ENCODE results near the gene EPAS1.

Gene EPAS1

DNA sequence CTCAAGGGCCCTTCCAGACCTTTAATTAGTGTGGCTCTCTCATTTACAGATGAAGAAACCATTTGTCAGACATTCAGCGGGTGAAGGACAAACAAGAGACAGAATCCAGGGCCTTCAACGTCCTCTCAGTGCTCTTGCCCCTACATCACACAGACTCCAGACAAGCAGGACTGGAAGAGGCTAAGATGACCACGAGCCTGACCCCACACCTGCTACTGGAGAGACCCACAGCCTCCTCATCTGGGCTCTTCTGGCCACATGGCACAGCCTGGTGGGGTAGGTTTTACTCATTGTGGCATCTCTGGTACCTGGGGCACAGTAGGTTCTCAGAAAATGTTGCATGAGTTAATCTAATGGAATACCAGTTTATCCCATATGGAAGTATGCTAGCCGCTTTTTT is 112.5 kb downstream of the EPAS1 start:
- DNase-seq (ENCODE audit: low read depth in 2 of 2), result no peak

DNA sequence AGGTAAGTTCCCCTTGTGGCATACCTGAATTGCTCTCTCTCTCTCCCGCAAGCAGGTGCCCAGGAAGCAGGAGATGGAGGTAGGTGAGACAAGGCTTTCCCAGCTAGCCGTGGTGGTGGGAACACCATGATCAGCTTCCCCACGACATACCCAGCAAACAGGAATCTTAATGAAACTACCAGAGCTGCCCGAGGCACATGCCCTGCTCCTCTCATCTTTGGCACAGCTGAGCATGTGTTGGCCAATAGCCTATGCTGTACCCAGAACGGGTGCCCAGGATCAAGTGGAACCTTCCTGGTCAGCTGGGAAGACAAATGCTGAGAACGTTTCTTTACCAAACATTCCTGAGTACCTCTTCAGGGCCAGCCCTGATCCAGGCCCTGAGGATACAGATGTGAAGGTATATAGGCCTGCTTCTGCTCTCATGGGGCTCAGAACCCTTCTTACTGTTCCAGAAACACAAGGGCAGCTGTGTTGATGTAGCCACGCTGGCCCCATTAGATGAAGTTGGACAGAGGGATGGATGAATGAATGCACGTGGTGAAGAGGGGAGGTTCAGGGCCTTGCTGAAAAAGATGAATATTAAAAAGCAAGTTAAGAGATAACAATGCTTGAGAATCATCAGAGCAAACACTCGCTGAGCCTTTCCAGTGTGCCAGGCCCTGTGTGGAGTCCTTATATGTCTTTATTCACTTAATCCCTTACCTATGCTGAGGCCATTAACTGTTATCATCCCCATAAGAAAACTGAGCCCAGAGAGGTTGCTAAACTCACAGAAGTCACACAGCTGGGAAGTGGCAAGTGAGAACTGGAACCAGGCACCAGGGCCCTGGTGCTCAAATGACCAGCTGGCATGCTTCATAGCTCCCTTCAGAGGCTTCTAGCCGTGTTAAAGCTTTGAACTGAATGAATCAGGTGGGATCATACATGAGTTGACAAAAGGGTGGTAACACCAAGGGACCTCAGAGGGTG is 113.4 kb downstream of the EPAS1 start:
- no peak for DNase-seq (ENCODE audit: low read depth in 2 of 2)

DNA sequence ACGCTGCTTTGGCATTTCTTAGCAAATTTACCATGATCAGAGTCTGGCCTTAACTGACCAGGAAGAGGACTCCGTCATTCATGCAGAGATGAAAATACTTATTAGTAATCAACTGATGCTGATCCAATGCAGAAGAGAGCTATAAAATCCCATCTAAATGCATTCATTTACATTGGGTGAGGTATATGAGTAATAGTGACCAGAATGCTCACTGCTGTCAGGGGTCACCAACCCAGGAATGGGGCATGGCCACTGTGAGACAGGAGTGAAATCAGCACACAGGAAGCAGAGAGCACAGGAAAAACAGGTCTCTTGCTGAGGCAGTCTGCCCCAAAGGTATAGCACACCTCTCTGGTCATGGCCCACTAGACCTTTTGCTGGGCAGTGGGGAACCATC is 114.0 kb downstream of the EPAS1 start:
- DNase-seq (ENCODE audit: low read depth in 2 of 2), result no peak

DNA sequence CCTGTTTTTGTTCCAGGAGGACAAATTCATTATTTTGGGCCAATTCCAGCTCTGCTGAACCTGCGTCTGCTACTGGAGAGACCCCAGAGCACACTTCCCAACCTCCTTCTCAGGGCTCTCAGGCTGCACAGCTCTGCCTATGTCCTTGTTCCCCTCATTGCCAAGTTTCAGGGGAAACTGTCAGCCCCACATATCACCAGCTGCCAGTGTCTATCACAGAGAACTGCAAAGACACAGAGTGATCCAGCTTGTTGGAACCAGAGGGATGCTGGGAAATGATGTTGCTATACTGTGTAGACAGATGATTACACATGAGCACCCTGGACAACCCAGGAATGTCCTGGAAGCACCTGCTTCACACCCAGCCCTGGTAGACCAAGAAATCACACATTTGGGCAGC is 114.8 kb downstream of the EPAS1 start:
- no peak for DNase-seq (ENCODE audit: low read depth in 2 of 2)

DNA sequence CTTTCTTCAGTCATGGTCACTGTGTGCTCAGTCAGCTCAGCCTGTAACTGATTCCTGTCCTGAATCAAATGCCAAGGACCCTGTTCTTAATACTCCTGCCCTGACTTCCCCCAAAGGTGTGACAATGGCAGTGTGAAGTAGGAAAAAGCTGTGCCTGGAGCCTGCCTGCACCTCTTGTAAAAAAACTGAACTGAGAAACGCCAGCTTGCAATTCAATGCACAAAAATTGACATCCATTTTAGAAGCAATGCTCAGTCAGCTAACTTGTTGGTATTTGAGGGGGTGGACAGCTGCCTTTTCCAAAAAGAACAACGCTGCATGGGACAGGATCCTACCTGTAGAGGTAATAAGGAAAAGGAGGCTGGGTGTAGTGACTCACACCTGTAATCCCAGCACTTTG is 115.9 kb downstream of the EPAS1 start:
- DNase-seq (ENCODE audit: low read depth in 2 of 2), result no peak

DNA sequence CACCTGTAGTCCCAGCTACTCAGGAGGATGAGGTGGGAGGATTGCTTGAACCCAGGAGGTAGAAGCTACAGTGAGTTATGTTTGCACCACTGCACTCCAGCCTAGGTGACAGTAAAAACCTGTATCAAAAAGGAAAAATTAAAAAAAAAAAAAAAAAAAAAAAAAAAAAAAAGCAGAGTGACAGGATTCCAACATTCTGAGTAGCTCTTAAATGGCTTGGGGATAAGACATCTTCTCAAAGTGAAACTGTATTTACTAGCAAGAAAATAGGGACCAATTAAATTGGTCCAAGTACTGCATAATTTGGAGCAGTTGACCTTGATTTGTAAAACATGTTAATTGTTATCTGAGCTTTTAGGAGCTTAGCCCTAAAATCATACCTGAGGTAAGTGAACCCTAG is 116.4 kb downstream of the EPAS1 start:
- DNase-seq (ENCODE audit: low read depth in 2 of 2), result no peak

DNA sequence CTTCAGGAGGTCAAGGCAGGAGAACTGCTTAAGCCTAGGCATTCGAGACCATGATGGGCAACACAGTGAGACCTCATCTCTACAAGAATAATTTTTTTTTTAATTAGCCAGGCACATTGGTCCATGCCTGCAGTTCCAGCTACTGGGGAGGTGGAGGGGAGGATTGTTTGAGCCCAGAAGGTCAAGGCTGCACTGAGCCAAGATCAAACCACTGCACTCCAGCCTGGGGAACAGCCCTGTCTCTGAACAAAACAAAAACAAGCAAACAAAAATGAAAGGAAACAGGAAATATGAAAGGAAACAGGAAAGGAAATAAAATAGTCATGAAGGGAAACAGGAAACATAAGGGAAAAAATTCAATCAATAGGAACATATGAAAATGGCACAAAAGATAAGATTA is 117.5 kb downstream of the EPAS1 start:
- DNase-seq (ENCODE audit: low read depth in 2 of 2), result no peak

DNA sequence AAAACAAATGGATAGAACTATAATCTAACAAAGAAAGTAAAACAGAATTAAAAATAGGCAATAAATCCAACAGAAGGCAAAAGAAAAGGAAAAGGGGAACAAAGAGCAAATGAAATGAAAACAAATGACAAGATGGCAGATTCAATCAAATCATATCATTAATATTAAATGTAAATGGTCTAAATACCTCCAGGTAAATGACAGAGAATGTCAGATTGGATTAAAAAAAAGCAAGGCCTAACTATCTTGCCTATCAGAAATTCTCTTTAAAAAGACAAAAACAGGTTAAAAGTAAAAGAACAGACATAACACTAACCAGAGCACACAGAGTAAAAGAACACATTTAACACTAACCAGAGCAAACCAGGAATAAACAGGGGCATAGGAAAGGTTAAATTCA is 119.1 kb downstream of the EPAS1 start:
- DNase-seq (ENCODE audit: low read depth in 2 of 2), result no peak

DNA sequence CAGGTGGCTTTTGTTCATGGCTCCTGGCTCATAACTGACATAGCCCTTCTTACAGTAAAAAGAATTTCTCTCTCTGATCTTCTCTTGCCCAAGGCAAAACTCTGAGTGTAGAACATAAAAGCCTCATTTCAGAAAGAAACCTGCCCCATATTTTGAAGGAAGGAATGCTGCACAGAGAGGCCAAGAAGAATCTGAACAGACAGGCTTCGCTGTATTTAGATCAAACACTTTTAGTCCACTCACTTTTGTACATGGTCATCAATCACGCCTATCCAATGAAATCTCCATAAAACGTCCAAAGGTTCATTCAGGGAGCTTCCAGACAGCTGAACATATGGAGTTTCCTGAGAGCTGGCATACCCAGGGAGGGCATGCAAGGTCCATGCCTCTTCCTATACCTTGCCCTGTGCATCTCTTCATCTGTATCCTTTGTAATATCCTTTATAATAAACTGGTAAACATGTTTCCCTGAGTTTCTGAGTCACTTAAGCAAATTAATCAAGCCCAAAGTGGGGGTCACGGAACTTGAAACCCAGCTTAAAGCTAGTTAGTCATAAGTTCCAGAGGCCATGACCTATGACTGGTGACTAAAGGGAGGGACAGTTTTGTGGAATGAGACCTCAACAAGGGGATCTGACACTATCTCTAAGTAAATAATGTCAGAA is 119.7 kb downstream of the EPAS1 start:
- no peak for DNase-seq (ENCODE audit: low read depth in 2 of 2)

DNA sequence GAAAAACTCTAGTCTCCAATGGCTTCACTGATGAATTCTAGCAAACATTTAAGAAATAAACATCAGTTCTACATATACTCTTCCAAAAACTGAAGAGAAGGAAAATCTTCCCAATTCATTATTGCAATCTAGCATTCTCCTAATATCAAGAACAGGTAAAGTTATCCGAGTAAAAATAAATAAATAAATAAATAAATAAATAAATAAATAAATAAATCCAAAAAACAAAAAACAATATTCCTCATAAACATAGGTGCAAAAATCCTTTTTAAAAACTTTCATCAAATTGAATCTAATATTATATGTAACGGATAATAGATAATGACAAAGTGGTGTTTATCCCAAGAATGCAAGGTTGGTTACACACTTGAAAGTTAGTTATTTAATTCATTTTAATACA is 123.7 kb downstream of the EPAS1 start:
- no peak for DNase-seq (ENCODE audit: low read depth in 2 of 2)

DNA sequence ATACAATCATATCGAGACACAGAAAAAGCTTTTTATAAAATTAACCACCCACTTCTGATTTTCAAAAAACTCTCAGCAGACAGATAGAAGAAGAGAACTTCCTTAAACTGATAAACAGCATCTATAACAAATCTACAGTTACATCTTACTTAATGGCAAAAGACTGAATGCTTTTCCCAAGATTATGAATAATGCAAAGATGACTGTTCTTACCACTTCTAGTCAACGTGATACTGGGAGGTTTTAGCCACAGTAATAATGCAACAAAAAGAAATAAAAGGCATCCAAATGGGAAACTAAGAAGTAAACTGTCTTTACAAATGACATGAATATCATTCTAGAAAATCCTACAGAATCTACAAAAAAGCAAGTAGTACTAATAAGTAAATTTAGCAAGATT is 124.2 kb downstream of the EPAS1 start:
- DNase-seq (ENCODE audit: low read depth in 2 of 2), result no peak

DNA sequence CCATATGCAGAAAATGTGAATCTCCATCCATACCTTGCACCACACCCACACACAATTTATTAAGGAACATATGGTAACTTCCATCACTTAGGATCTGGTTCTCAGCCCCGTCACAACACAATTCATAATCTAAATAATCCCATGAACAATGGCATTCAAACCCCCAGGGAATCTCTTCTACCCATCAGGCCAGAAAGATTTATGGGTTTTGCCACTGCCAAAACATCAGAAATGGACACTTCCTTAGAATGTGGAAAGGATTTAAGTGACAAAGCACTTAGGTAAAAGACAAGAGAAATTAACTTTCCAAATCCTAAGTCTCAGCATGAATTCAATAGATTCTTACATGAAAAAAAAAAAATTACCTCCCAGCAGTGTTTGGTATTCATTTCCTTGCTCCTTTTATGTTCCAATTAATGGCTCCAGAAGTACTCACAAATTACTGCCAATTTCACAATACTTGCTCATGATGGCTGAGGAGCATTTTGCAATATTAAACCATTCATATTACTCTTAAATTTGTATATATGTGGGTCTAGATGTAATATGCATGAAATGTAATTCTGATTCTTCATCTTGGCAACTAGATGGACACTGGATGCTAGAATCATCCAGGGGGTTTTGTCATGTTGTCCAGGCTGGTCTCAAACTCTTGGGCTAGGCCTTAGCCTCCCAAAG is 125.6 kb downstream of the EPAS1 start:
- DNase-seq (ENCODE audit: low read depth in 2 of 2), result no peak

DNA sequence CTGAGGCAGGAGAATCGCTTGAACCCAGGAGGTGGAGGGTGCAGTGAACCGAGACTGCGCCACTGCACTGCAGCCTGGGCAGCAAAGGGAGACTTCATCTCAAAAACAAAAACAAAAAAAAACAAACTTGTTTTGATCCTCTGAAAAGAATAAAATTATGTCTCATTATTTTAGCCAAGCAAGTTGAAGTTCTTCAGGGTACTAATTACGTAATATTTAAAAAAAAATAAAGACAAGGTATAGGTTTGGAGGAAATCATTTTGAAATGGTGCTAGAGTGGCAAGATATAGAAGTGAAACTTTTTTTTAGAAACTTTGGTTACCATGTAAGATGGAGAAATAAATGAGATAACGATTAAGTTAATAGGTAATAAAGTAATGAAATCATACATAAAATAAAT is 127.7 kb downstream of the EPAS1 start:
- DNase-seq (ENCODE audit: low read depth in 2 of 2), result no peak

DNA sequence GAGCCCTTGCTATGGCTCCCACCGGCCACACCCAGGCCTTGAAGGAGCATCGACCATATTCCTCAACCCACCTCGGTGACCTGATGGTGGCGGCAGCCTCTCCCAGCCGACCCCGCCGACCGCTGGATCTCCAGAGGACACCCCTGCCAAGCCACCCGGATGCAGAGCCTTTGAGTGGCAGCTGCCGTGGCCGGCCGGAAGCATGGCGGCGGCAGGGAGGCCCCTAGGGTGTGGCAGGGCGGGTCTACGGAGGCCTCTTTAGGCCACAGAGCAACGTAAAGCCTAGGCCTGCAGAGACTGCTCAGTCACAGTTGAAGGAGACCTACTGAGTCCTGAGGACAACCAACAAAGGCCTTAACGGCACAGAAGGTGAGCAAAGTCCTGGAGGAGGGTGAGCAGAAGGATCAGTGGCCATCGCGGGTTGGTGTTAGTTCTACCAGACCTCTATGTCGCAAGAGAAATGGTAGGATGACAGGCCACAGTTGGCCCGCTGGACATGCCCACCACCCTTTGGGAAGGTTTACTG is 131.8 kb downstream of the EPAS1 start:
- no peak for DNase-seq (ENCODE audit: low read depth in 2 of 2)

DNA sequence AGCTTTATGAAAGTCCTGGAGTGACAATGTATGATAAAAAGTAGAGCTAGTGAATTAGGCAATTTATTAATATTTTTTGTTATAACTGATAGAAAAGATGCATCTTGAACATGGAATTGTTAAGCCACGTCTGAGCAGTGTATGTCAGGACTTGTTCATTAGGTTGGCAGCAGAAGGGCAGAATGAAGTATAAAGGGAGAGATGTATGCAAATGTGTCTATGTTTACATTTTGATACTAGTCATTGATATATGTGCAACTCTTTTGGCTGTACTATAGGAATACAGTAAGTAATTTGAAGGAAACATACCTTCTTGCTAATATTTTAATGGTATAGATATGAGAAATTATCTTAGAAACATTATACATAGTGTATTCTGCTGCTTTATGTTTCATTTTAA is 133.2 kb downstream of the EPAS1 start:
- DNase-seq (ENCODE audit: low read depth in 2 of 2), result no peak

DNA sequence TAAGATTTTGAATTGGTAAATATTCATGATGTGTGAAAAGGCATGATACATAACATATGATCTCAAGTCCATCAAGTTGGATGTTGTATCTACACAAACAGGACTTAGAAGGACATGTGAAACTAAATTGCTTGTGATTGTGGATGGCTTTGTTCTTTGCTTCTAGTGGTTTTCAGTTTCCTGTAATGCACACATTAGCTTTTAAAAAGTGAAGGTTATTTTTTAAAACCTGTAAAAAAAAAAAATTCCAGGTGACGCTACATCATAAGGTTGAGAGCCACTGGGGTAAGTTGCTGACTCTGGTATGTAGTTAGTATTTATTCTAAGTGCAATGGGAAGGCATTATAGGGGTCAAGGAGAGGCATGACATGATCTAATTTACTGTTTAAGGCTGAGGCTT is 133.8 kb downstream of the EPAS1 start:
- no peak for DNase-seq (ENCODE audit: low read depth in 2 of 2)

DNA sequence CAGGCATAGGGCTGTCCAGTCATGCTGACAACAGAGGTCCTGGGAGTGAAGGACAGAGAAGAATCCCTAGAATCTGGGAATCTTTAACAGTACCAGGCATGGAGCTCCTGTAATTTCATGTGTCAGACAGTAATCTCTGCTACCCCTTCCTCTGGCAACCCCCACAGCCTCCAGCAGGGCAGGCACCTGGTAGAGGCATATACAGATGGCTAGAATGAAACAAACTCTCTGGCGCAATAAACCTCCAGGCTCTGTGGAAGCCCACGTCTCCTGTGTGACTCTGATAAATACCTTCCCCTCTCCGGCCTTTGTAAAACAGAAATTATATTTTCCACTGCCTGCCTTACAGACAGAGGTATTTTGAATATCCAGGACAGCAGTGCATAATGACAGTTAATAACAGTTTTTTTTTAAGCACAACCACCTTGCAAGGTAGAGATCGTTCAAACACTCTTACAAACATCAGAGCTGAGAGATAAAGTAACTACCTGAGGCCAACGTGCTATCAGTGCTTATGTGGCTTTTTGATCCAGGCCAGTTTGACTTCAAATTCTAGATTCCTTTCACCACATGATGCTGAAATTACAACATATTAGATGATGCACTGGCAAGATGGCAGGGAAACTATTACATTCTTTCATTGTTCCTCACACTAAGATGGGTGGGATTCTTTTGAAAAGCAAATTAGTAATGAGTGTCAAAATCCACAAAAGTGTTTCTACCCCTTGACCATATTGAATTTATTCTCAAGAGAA is 134.5 kb downstream of the EPAS1 start:
- no peak for DNase-seq (ENCODE audit: low read depth in 2 of 2)

DNA sequence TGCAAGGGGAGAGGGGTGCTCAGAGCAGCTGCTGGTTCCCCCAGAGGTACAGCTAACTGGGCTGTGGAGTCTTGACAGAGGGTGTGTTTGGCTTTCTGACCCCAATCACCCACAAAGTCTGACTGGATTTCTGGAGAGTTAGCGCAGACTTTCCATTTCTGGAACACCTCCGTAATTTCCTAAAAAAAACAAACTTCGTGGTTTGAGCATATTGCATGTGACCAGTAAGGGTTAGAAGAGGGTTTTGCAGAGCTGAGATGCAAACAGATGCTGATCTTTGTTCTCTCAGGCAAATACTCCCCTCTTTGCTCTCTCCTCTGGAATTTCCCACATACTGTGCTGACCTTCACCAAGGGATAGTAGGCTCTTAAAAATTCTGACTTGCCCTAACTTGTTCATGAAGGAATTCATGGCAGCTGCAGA is 137.7 kb downstream of the EPAS1 start:
- DNase-seq (ENCODE audit: low read depth in 2 of 2), result no peak

DNA sequence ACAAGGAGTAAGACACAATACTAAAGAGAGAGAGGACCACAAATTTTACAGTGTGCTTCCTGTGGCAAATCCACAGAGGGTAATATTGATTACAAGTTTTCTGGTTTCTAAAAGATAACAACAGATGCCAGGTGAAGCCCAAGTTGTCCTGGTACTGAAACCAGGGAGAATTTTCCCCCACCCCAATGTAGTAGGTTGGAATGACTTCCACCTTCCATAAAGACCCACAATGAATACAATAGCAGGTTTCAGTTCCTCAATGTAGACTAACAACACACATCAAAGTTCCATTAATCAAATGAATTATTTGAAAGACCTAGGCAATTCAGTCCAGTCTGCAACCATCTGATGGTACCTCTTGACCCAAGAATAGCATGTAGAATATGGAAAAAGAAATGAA is 138.1 kb downstream of the EPAS1 start:
- no peak for DNase-seq (ENCODE audit: low read depth in 2 of 2)

DNA sequence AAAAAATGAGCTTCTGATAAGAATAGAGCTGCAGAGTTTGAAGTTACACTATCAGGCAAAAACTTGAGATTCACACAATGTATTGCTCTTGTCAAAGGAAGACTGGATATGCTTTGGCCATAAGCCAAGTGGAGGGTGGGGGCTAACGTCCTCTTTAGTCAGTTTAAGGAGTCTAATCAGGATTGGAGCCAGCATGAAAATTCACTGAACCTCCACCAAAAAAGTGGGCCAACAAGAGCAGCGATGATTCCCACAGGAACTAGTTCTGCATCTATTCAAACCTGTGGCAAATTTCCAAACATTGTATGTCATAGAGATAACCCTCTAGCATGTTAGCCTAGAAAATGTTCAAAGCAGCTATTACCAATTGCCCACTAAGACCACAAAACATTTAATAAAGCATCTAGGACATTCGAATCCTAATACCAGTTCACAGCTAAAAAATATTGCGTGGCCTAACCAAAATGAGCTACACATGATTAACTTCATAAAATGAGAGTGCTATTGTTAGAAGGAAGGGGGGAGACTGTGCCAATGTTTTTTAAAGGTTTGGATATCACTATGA is 138.7 kb downstream of the EPAS1 start:
- no peak for DNase-seq (ENCODE audit: low read depth in 2 of 2)
